ENCODE measurements around the gene NUTM2E. TPM values are rescaled to one million over a fixed set of nuclear protein-coding genes. Genes with fewer than 3 reads are reported as not detected.
"Not testable (repeated sequence)": the region's sequence is repeated elsewhere in the genome, so short reads cannot be mapped to it uniquely, and the experiment has no call there.

NUTM2E gene
- total RNA-seq, 1 experiment from 2014 or later = not detected

DNA sequence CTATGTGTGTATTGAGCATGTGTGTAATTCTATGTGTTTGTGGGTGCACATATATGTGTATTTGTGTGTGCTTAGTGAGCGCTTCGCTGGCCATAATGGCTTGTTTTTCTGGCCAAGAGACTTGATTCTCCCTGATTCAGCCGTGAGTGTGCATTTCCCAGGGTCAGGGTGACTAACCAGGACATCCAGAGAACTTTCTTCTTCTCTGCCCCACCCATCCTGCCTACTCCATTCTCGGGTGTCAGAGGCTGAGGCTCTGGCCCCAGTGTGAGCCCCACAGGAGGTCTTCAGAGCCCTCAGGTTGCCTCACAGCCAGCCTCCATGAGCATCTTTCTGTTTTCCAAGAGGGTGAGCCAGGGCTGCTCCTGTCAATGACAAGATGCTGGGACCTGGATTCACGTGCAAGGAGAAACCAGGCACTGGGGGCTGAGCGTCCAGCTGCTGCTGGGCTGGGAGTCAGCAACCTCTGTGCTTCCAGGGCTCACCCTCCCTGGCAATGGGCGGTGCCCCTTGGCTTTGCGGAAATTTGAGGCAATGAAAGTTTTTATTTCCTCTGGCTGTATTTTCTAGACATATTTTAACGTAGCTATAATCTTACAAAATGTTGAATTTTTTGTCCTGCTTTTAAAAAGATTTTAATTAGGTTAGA, 40.5 kb downstream of the NUTM2E start:
- DNase-seq (ENCODE audit: low read depth) = not testable (repeated sequence)

DNA sequence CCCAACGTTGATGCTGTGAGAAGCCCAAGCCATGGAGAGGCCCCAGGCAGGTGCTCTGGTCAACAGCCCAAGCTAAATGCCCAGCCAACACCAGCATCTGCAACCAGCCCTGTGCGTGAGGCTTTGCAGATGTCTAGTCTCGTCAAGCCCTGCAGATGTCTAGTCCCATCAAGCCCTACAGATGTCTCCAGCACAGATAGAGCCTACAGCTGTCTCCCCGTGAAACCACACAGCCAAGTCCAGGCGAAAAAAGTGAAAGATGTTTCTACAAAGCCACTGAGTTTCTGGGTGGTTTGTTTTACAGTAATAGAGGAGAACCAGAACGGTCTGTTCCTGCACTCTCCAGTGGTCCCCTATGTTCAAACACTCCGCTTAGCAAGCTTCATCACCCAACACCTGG, 41.5 kb downstream of the NUTM2E start:
- DNase-seq (ENCODE audit: low read depth) = not testable (repeated sequence)

- DNase-seq (ENCODE audit: low read depth) = not testable (repeated sequence)
Observed at GRCh38 chr10:79869439-79870097, 43.0 kb downstream of the NUTM2E start.

DNA sequence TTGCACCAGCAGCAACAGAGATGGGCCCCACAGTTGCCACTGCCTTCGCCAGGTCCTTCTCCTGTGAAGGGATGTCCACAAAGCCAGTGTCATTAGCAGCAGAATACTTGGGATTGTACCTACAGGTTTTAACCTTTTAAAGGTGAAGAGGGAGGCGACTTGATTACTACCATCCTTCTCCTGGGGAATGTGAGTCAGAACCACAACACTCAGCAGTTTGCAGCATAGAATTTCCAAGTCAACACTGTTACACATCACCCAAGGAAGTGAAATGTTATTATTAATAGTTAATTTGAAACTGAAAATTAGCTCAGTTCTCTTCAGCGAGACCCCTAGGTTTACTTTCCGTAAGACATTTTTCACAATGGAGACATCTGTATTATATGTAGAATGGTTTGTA, 45.2 kb downstream of the NUTM2E start:
- not testable (repeated sequence) for DNase-seq (ENCODE audit: low read depth)

Other genes starting within 250 kb of the NUTM2E start
- not detected in 2 replicates for gene SFTPA1, start 215.8 kb upstream of the NUTM2E start, total RNA-seq (2014; rRNA removed; shearing (Covaris generic))
- gene NUTM2B, start 123.5 kb upstream of the NUTM2E start, total RNA-seq (2014; rRNA removed; shearing (Covaris generic)) = 0.24 and 0.29 TPM in 2 replicates
- gene SFTPD, start 122.4 kb downstream of the NUTM2E start, total RNA-seq (2014; rRNA removed; shearing (Covaris generic)) = not detected in 2 replicates